ENCODE results near the gene TMEM218.
A peak's percentile ranks its signal among the peaks of the same experiment; 100 is the strongest.

TMEM218 gene

GRCh38 chr11:125111343-125112207 lies at the start of gene TMEM218:
TMEM218 (minus strand) TSS chr11:125111626; CDS start chr11:125102241, 9,385 bp downstream.
- DNase-seq (ENCODE audit: low read depth in 1 of 2, low spot score in 1 of 2) = peak; percentile 86 to 91

- no peak for DNase-seq (ENCODE audit: low read depth in 1 of 2, low spot score in 1 of 2)
Measured at GRCh38 chr11:125157953-125158680, 46.7 kb upstream of the TMEM218 start.

GRCh38 chr11:125157118-125157733 lies 45.8 kb upstream of the TMEM218 start:
- no peak for DNase-seq (ENCODE audit: low read depth in 1 of 2, low spot score in 1 of 2)

GRCh38 chr11:125156346-125157117 lies 45.1 kb upstream of the TMEM218 start:
- DNase-seq (ENCODE audit: low read depth in 1 of 2, low spot score in 1 of 2) = no peak

GRCh38 chr11:125155767-125156166 lies 44.3 kb upstream of the TMEM218 start:
- DNase-seq (ENCODE audit: low read depth in 1 of 2, low spot score in 1 of 2) = no peak

GRCh38 chr11:125155100-125155444 lies 43.6 kb upstream of the TMEM218 start:
- no peak for DNase-seq (ENCODE audit: low read depth in 1 of 2, low spot score in 1 of 2)

- DNase-seq (ENCODE audit: low read depth in 1 of 2, low spot score in 1 of 2) = no peak
Measured at GRCh38 chr11:125154378-125155099, 43.1 kb upstream of the TMEM218 start.

- no peak for DNase-seq (ENCODE audit: low read depth in 1 of 2, low spot score in 1 of 2)
Measured at GRCh38 chr11:125153837-125154236, 42.4 kb upstream of the TMEM218 start.

- no peak for DNase-seq (ENCODE audit: low read depth in 1 of 2, low spot score in 1 of 2)
Measured at GRCh38 chr11:125148743-125149142, 37.3 kb upstream of the TMEM218 start.

GRCh38 chr11:125148011-125148410 lies 36.6 kb upstream of the TMEM218 start:
- no peak for DNase-seq (ENCODE audit: low read depth in 1 of 2, low spot score in 1 of 2)

GRCh38 chr11:125147280-125147679 lies 35.9 kb upstream of the TMEM218 start:
- DNase-seq (ENCODE audit: low read depth in 1 of 2, low spot score in 1 of 2) = no peak

- DNase-seq (ENCODE audit: low read depth in 1 of 2, low spot score in 1 of 2) = no peak
Measured at GRCh38 chr11:125146232-125146631, 34.8 kb upstream of the TMEM218 start.

- DNase-seq (ENCODE audit: low read depth in 1 of 2, low spot score in 1 of 2) = peak; percentile 41 to 46
Measured at GRCh38 chr11:125141686-125142535, 30.5 kb upstream of the TMEM218 start.

GRCh38 chr11:125141178-125141577 lies 29.8 kb upstream of the TMEM218 start:
- DNase-seq (ENCODE audit: low read depth in 1 of 2, low spot score in 1 of 2) = no peak

- DNase-seq (ENCODE audit: low read depth in 1 of 2, low spot score in 1 of 2) = no peak
Measured at GRCh38 chr11:125140233-125140632, 28.8 kb upstream of the TMEM218 start.

- DNase-seq (ENCODE audit: low read depth in 1 of 2, low spot score in 1 of 2) = no peak
Measured at GRCh38 chr11:125139778-125140177, 28.4 kb upstream of the TMEM218 start.

- no peak for DNase-seq (ENCODE audit: low read depth in 1 of 2, low spot score in 1 of 2)
Measured at GRCh38 chr11:125138966-125139365, 27.5 kb upstream of the TMEM218 start.

GRCh38 chr11:125136001-125136400 lies 24.6 kb upstream of the TMEM218 start:
- DNase-seq (ENCODE audit: low read depth in 1 of 2, low spot score in 1 of 2) = no peak

- no peak for DNase-seq (ENCODE audit: low read depth in 1 of 2, low spot score in 1 of 2)
Measured at GRCh38 chr11:125132596-125132995, 21.2 kb upstream of the TMEM218 start.

GRCh38 chr11:125132071-125132470 lies 20.6 kb upstream of the TMEM218 start:
- no peak for DNase-seq (ENCODE audit: low read depth in 1 of 2, low spot score in 1 of 2)

All from activated T-helper 1 cell treated with anti-CD3 and anti-CD28 coated beads, Interleukin-2, amount 50 U/mL, for 16 hours (primary cell).